Umbilical cord (tissue), 2 donors: ENCODE data around the gene PPP1R12A. TPM values are rescaled to one million over a fixed set of nuclear protein-coding genes. Genes with fewer than 3 reads are reported as not detected.
"Not testable (repeated sequence)": the region's sequence is repeated elsewhere in the genome, so short reads cannot be mapped to it uniquely, and the experiment has no call there.

Experiments
- DNase-seq: peaks from one replicate; pipeline ENCODE4 v3.0.0-alpha.2; 2015; ENCODE audit warnings: low spot score
- total RNA-seq: library from RNA; depleted of rRNA; stranded (reverse); fragments of >200 nt; gene quantifications from one replicate; pipeline ENCODE4 v1.2.3, GENCODE V29; 2014; ENCODE audit warnings: low replicate concordance; ENCODE audit not compliant: insufficient read depth

Gene PPP1R12A
- total RNA-seq, 1 donor from 2014 or later: 452 TPM

DNA sequence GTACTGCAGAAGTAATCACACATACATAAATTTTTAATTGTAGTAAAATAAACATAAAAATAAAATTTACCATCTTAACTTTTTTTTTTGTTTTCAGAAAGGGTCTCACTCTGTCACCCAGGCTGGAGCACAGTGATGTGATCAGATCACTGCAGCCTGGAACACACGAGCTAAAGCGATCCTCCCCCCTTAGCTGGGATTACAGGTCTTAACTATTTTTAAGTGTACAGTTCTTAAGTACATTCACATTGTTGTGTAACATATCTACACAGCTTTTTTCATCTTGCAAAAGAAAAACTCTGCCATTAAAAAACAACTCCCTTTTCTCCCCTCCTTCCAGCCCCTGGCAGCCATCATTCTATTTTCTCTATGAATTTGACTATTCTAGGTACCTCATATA lies 92.3 kb downstream of the PPP1R12A start:
- no peak for DNase-seq

DNA sequence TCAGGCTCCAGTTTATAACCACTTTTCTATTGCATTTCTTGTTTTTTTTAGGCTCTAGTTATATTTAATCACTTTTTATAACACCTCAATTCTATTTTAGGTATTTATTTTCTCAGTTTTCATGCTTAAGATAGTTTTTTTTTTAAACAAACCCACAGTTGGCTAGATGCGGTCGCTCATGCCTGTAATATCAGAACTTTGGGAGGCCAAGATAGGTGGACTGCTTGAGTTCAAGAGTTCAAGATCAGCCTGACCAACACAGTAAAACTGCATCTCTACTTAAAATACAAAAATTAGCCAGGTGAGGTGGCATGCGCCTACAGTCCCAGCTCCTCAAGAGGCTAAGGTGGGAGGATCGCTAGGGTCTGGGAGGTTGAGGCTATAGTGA lies 93.0 kb downstream of the PPP1R12A start:
- DNase-seq: no peak

DNA sequence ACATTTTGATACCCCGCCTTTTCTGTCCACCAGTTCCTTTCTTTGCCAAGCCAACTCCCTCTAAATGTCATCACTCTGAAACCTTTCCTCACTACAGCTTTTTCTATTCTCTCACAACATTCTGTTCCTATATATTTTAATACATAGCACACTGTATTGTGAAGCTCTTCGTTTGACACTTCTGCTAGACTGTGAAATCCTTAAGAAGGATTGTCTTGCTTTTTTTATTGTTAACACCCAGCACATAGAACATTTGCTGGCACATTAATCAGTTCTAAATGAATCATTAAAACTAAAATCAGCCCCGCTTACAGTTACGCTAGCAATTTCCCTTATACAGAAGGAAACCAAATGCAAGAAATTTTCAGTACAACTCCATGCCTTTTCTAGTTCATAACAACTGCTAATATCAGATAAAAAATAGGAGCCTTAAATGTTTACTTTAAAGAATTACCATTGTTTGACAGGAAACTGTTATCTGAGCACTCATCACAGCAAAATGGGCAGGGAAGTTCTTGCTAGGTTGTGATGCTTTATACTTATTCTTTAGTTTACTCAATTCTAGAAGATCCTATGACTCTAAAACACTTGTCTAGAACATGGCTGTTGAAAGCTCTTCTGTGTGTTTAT lies 93.5 kb downstream of the PPP1R12A start:
- DNase-seq: no peak

DNA sequence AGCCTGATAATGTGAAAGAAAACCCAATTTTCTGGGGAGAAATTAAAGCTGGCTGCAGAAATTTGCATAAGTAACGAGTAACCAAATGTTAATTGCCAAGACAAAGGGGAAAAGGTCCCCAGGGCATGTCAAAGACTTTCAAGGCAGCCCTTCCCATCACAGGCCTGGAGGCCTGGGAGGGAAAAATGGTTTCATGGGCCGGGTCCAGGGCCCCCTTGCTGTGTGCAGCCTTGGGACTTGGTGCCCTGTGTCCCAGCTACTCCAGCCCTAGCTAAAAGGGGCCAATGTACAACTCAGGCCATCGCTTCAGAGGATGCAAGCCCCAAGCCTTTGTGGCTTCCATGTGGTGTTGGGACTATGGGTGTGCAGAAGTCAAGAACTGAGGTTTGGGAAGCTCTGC lies 96.5 kb downstream of the PPP1R12A start:
- no peak for DNase-seq

DNA sequence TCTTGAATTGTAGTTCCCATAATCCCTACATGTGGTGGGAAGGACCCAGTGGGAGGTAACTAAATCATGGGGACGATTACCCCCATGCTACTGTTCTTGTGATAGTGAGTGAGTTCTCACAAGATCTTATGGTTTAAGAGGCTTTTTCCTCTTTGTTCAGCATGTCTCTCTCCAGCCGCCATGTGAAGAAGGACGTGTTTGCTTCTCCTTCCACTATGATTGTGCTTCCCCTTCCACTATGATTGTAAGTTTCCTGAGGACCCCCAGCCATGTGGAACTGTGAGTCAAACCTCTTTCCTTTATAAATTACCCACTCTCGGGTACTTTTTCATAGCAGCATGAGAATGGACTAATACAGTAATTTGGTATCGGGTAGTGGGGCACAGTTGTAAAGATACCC lies 97.3 kb downstream of the PPP1R12A start:
- no peak for DNase-seq

DNA sequence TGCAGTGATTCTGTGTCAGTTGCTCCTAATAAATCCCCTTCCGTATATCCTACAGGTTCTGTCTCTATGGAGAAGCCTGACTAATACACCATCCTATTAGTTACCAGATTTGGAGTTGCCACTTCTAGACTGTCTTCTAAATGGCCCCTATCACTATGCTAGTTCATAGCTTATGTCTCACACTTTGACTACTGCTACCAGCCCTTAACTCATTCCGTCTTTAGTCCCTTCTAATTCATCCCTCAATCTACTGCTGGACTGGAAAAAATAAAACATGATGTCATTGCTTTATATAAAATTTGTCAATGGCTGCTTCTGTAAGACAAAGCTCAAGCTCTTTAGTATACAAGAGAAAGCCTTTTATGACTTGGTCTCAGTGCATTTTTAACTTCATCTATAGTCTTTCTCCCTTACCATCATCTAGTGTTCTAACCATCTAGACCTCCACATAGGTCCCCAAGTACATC lies 99.5 kb downstream of the PPP1R12A start:
- DNase-seq: no peak

DNA sequence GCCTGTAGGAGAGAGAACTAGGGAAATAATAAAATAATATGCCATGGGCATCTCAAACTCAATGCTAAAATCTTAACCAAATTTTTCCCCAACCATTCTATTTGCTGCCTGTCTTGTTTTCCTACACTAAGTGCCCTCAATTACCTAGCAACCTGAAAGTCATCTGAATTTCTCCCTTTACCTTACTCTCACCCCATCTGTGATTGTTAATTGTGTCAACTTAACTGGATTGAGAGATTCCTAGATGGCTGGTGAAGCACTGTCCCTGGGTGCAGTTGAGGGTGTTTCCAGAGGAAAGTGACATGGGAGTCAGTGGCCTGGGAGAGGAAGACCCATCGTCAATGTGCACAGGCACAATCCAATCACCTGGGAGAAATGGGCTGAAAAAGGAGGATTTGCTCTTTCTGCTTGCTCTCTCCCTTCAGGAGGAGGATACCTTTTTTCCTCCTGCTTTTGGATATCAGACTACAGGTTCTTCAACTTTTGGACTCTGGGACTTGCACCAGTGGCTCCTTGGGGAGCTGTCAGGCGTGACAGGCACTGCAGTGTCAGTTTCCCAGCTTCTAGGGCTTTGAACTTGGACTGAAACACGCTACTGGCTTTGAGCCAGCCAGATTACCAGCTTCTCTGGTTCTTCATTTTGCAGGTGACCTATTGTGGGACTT lies 100.1 kb downstream of the PPP1R12A start:
- DNase-seq: no peak

DNA sequence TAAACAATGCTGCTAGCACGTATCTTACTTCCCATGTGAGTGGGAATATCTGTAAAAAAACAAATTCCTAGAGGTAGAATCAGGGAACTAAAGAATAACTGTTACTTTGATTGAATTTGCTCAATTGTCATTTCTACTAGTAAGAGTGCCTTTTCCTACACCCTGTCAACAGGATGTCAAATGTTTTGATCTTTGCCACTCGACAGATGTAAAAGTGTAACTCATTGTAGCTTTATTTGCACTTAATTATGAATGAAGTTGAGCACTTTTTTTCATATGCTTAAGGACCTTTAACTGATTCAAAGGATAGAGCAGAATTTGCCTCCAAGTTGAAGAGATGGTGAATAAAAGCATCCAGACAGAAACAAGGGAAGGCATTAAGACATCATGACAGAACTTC lies 104.5 kb downstream of the PPP1R12A start:
- no peak for DNase-seq

DNA sequence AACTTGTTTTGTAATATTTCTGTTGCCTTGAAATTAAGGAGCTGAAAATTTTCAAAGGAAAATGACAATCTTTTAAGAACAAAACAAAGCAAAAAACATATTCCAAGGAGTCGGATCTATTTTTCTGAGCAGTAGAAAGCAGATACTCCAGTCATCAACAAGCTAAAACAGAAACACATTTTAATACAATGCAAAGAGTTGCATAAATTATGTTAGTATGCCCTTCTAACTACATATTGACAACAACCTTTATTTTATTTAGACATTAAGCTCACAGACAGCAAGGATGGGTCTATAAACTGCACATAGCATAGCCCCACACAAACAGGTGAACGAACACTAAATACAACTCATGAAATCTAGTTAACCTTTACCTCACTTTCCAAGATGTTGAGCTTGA lies 106.0 kb downstream of the PPP1R12A start:
- DNase-seq: no peak

DNA sequence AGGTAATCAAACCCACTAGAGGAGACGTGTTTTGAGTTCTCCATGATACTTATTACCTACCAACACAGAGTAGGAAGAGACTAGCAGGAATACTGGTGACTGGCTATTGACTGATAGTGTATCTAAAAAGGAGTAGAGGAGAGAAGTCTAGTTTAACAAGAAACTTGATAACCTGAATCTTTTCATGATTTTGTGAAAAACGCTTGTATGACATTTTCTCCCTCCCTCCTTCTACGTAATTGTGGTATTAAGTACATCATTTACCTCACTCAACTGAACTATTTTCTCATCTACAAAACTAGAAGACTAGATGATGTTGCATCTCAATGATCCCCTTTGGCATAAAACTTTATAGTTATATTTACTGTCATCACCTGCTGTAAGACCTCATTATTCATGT lies 107.4 kb downstream of the PPP1R12A start:
- DNase-seq: no peak

DNA sequence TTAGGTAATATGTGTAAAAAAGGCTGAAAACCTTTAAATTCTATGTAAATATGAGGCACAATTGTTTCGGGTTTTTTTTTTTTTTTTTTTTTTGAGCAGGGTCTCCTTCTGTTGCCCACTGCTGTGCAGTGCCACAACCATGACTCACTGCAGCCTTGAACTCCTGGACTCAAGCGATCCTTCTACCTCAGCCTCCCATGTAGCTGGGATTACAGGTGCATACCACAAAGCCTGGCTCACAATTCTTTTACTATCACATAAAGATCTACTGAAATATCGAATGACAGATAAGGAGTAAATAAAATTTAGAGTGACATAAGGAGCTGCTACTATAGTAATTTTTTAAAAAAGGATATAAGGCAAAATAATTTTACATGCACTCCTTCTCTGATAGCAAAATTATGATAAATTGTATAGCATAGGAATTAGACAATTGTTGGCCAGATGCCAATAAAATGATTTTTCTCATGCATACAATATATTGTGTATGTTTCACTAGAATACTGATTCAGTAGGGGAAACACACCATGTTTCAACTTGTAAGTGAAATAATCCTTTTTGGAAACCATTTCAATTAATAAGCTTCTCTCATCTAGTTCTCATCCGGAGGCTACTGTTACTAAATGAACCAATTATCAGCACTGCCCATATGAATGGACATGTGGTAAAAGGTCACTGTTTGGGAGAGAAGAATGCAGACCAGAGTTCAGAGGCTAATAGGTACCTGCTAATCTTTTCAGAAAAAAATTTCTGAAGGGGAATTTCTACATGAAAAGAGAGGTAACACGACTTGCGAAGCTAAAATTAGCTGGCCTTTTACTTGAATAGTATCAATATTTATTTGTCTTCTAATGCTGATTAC lies 108.4 kb downstream of the PPP1R12A start:
- no peak for DNase-seq

DNA sequence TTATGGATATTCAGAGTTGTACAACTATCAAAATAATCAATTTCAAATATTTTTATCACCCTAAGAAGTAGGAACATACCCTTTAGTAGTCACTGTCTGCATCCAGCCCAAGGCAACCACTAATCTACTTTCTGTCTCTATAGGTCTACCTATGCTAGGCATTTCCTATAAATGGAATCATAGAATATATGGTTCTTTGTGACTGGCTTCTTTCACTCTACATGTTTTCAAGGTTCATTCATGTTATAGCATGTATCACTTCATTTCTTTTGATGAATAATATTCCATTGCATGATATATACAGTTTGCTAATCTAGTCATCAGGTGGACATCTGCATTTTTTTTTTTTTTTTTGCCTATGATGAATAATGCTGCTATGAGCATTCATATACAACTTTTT lies 112.4 kb downstream of the PPP1R12A start:
- no peak for DNase-seq

DNA sequence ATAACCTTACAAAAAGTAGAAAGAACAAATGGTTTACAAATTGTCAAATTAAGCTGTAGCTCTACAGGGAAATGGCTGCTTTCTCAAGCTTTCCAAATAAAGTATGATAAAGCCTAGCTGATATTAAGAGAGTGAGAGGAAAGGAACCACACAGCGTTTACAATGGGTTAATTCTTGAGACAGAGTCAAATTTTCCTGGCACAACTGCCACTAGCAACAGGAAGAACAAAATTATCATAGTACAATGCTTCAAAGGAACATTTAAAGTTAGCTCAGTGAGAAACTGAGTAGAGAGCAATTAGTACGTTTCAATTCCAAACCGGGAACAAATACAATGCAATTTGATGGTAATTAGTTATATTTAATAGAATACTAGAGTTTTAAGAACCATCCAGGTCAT lies 116.0 kb downstream of the PPP1R12A start:
- DNase-seq: no peak

DNA sequence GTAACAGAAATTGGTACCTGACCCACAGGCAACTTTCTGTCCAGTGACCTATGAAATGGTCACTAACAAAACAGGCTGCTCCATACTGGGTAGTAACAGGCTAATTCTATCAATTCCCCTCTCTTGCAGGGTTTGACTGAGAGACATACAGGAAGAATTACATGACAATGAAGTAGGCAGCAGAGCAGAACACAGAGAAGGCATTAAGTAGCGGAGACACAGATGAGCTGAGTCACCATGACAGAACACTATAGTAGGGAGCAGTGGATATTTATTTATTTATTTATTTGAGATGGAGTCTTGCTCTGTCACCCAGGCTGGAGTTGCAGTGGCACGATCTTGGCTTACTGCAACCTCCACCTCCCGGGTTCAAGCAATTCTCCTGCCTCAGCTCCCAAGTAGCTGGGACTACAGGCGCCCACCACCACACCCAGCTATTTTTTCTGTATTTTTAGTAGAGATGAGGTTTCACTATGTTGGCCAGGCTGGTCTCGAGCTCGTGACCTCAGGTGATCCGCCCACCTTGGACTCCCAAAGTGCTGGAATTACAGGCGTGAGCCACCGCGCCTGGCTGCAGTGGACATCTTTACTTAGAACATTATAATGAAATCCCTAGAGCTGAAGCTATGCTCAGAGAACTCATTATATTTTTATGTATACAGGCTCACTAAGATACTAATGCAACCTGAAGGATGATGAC lies 150.4 kb downstream of the PPP1R12A start:
- DNase-seq: not testable (repeated sequence)

DNA sequence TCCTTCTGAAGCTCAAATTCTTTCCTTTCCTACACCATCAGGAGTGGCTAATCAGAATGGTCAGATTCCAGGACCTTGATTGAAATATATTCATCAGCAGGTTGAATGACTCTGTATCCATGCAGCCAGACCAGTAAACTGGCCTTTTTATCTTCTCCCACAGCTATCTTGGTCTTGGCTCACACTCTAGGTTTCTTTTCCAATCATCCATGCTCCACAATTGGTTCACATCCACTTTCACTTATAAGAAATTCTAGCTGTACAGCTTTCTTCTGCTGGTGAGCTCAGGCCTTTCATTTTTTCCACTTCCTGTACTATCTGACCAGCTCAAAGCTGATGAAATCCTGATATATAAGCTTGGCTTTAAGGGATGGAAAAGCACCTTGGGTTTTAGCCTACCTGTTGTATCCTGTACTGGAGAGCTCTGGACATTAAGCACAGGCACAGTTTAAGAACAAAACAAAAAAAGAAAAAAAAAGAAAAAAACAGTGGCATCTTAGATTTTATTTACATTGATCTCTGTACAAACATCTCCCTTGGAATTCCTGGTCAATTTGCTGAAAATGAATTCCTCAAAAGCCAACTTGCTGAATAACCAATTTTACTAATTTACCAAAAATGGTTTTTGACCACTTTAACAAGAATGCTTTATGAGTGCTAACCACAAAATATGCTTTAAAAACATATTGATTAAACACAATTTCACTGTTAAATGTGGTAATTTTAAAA lies 152.6 kb downstream of the PPP1R12A start:
- no peak for DNase-seq

DNA sequence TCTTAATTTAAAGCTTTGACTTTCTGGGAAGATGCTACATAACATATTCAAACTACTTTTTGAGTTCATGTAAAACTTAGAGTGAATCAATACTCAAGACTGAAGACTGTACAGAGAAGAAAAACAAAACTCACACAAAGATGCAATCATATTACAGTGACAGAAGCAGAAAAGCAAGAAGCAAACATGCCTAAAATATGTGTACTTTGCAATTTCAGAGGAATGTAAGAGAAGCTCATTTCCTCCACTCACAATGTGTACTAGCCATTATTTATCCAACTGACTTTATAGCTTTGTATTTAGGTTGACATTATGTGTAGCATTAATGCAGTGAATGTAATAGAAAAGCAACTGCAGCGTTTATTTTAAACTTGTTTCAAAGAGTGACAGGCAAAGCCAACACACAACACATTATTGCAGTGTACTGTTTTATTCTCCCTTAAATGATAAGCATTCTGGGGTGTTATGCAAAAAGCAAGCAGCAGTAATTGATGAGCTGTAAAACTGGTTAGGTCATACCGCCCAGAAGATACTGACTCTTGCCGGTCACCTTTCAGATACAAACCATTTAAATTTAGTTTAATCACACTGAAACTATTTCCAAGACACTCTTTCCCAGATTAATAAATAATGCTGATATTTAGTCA lies 156.0 kb downstream of the PPP1R12A start:
- peak; percentile 10 for DNase-seq

DNA sequence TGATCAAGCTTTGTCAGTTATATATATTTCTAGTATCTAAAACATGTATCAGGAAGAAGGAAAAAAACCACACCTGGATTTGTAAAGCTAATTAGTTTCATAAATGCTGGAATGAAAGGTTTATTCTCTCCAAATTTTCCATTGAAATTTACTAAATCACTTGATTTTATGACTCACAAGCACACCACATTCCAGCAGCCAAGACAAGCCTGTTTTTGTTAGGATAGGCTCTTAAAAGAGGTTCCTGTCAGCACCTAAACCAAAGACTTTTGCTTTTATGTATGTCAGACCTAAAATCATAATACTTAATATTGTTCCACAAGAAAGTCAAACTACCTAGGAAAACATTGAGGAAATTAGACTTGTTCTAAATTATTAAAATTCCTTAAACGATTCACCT lies 158.8 kb downstream of the PPP1R12A start:
- no peak for DNase-seq

DNA sequence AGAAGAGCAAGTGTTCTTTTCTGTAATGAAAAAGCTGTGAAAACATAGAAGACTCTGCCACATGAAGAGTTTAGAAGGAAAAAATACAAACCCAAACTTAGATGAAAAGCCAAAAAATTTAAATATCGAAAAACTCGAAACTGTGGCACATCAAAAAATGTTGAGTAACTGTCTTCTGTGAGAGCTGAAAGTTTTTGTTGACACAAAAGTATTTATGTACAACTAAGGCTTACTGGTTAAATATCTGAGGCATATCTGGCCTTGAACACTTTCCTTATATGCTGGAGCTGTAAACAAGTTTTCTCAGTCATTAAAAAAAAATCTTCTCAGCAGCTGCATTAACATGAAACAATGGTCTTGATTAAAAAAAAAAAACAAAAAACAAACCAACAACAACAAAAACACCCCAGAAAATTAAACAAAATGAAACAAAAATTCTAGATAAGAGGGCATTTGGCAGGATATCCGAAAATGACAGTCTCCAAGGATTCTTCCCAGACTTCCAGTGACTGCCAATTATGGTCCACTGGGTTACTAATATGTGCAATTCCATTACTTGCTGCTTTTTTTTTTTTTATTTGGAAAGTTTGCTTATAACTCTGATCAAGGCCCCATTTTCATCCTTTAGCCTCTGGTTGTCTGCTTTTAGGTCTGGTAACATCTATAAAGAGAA lies 159.4 kb downstream of the PPP1R12A start:
- DNase-seq: no peak

DNA sequence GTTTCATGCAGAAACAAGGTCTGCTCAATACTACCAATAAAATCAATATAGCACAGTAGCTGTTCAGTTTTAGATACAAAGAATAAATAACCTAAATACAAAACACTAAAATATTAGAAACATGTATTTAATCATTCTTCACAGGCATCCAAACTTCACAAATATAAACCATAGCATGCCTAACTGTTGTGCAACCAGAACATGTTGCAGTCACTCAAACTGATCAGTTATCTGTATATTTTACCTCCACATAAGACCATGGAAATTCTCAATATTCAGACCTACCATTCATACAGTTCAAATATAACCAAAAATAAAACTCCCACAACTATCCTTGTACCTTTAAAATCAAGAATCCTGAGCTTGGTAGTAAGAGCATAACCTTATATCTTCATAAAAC lies 161.0 kb downstream of the PPP1R12A start:
- no peak for DNase-seq

DNA sequence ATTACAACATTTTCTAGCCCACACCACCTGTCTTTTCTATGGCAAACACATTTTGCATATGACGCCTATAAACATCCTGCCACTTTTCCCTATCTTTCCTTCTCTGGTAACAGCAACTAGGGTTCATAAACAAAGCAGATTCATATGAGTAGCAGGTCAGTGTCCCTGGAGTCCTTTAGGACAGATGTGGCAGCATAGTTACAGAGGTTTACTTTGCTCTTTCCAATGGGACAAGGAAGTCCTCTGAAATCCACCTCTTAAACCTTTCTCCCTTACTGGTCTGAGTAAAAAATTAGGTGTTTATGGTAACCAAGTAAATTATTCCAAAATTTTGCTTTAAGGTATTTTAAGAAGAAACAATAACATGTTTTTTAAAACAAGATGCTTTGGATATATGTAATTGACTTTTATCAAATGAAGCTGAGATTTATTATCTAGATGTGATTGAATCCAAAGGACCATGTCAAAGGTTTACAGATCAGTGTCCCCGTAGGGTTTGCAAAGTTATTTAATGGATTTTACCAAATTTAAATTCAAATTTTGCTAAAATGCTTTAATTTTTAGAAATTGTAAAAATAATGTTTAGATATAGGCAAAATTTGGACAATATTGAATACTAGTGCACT lies 164.9 kb downstream of the PPP1R12A start:
- no peak for DNase-seq
